Upper lobe of left lung (tissue), 6 donors: ENCODE results near the gene MAP6. TPM values are rescaled to one million over a fixed set of nuclear protein-coding genes. Genes with fewer than 3 reads are reported as not detected.

Source experiments
- ATAC-seq, 2 donors: fragments of 200-7000 bp; cut with Tn5 transposase; one replicate each; pipeline ENCODE4 v1.9.1; 2022; ENCODE audit warnings: mild to moderate bottlenecking in 2 of 2, moderate library complexity in 2 of 2; ENCODE audit not compliant: low FRiP score in 2 of 2
- DNase-seq, 2 donors: peaks; one replicate each; pipeline ENCODE4 v3.0.0-alpha.2; 2019 to 2020
- H3K27ac ChIP-seq, 4 donors: fragments of 200-600 bp; sonication (generic); one replicate each; pipeline ENCODE4 v1.5.1; 2016 to 2019
- H3K27me3 ChIP-seq, 4 donors: fragments of 200-600 bp; sonication (generic); one replicate each; pipeline ENCODE4 v1.5.1; 2017 to 2019
- H3K36me3 ChIP-seq, 4 donors: fragments of 200-600 bp; sonication (generic); one replicate each; pipeline ENCODE4 v1.5.1; 2016 to 2019
- H3K4me1 ChIP-seq, 4 donors: fragments of 200-600 bp; sonication (generic); one replicate each; pipeline ENCODE4 v1.5.1; 2018 to 2019
- H3K4me3 ChIP-seq, 4 donors: fragments of 200-600 bp; sonication (generic); one replicate each; pipeline ENCODE4 v1.5.1; 2017 to 2019; ENCODE audit warnings: mild to moderate bottlenecking in 2 of 4, moderate library complexity in 1 of 4
- H3K9me3 ChIP-seq, 4 donors: fragments of 200-600 bp; sonication (generic); one replicate each; pipeline ENCODE4 v1.5.1; 2018 to 2019
- EP300 ChIP-seq, 4 donors: sonication (generic); formaldehyde crosslinking; IDR thresholded peaks; one replicate each; pipeline ENCODE4 v1.5.1; 2017; ENCODE audit warnings: antibody characterized with exemption in 4 of 4, control low read depth in 2 of 4
- POLR2A ChIP-seq, 4 donors: fragments of 450-650 bp; IDR thresholded peaks; one replicate each; pipeline ENCODE4 v1.5.1; 2016 to 2017; ENCODE audit warnings: antibody characterized with exemption in 4 of 4, mild to moderate bottlenecking in 2 of 4
- POLR2AphosphoS5 ChIP-seq, 2 donors: sonication (generic); formaldehyde crosslinking; IDR thresholded peaks; one replicate each; pipeline ENCODE4 v1.5.1; 2017; ENCODE audit warnings: antibody characterized with exemption in 2 of 2
- WGBS, 2 donors: methylation state at CpG; one replicate each; pipeline ENCODE4 v1.1.5; 2017 to 2018; 5-methylcytosine and 5-hydroxymethylcytosine counted together
- total RNA-seq, 6 donors: library from RNA; depleted of rRNA in 4 of 6; stranded (reverse); fragments of >200 nt in 4 of 6; gene quantifications; one replicate each; pipeline versions ENCODE4 v1.1.0 to v1.2.1, GENCODE V29; 2016 to 2021
- TF ChIP-seq, protein P1 (sequence below), 6 experiments: fragments of 450-650 bp in 4 of 6; fragments of 200-600 bp in 2 of 6; sonication (generic) in 2 of 6; IDR thresholded peaks; one replicate each; pipeline ENCODE4 v1.5.1; 2016 to 2019; ENCODE audit warnings: antibody characterized with exemption in 6 of 6
- donor health status: DM: no; HTN: no; CAD: no; lungs with moderate emphysema.
- donor health status: DM: no; HTN: yes; CAD: no; lungs with severe emphysema.

MAP6 gene
- total RNA-seq, 6 donors from 2014 or later = 3.5 to 17.6 (median 8.9) TPM

- 76 to 90% methylated on average over 9 to 17 of the region's 17 CpGs for WGBS, 2 donors
- H3K27ac ChIP-seq = no peak overlapping the region
These were observed 9.9 kb upstream of the MAP6 start for GRCh38 chr11:75678620-75679259.

GRCh38 chr11:75677909-75678308, 9.1 kb upstream of the MAP6 start:
- Histone ChIP-seq H3K4me3 (no peak overlapping the region), H3K4me1 (no peaks in the 10 kb centered on the region), H3K27ac (no peak overlapping the region), H3K9me3 (peaks cover 0 to 4% (median 0%) of the 10 kb centered on the region in 4 donors), H3K27me3 (no peaks in the 10 kb centered on the region), H3K36me3 (no peaks in the 10 kb centered on the region)
- DNase-seq (peak in 1 of 2 donors; percentile 49), ATAC-seq (peak in 1 of 2 donors; percentile 51)
- TF ChIP-seq POLR2A (IDR thresholded peaks at IDR 0.05) (no peak), EP300 (IDR thresholded peaks at IDR 0.05) (no peak), POLR2AphosphoS5 (IDR thresholded peaks at IDR 0.05) (no peak)
- TF ChIP-seq, protein P1, sequence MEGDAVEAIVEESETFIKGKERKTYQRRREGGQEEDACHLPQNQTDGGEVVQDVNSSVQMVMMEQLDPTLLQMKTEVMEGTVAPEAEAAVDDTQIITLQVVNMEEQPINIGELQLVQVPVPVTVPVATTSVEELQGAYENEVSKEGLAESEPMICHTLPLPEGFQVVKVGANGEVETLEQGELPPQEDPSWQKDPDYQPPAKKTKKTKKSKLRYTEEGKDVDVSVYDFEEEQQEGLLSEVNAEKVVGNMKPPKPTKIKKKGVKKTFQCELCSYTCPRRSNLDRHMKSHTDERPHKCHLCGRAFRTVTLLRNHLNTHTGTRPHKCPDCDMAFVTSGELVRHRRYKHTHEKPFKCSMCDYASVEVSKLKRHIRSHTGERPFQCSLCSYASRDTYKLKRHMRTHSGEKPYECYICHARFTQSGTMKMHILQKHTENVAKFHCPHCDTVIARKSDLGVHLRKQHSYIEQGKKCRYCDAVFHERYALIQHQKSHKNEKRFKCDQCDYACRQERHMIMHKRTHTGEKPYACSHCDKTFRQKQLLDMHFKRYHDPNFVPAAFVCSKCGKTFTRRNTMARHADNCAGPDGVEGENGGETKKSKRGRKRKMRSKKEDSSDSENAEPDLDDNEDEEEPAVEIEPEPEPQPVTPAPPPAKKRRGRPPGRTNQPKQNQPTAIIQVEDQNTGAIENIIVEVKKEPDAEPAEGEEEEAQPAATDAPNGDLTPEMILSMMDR (IDR thresholded peaks at IDR 0.05) = no peak
- 84 to 88% methylated on average over 12 of the region's 12 CpGs for WGBS, 2 donors

More at GRCh38 chr11:75678620-75679259, 9.9 kb upstream of the MAP6 start:
- Histone ChIP-seq H3K4me3 (no peak overlapping the region), H3K36me3 (no peaks in the 10 kb centered on the region), H3K4me1 (no peaks in the 10 kb centered on the region), H3K27me3 (no peaks in the 10 kb centered on the region), H3K9me3 (peaks cover 0 to 4% (median 0%) of the 10 kb centered on the region in 4 donors)
- ATAC-seq = peak in 1 of 2 donors; percentile 57
- DNase-seq = peak in 1 of 2 donors; percentile 63
- TF ChIP-seq, protein P1 (IDR thresholded peaks at IDR 0.05) = no peak
- TF ChIP-seq EP300 (IDR thresholded peaks at IDR 0.05) (no peak), POLR2A (IDR thresholded peaks at IDR 0.05) (no peak), POLR2AphosphoS5 (IDR thresholded peaks at IDR 0.05) (no peak)

DNA sequence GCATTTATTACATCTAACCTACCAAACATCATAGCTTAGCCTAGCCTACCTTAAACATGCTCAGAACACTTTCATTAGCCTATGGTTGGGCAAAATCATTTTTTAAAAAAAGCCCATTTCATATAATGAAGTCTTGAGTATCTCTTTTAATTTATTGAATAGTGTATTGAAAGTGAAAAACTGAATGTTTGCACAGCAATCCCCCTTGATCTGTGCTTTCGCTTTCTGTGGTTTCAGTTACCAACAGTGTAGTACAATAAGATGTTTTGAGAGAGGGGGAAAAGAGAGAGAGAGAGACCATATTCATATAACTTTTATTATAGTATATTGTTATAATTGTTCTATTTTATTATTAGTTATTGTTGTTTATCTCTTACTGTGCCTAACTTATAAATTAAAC, 8.4 kb upstream of the MAP6 start:
- Histone ChIP-seq H3K4me1 (no peaks in the 10 kb centered on the region), H3K27ac (no peak overlapping the region), H3K9me3 (peaks cover 0 to 4% (median 0%) of the 10 kb centered on the region in 4 donors), H3K27me3 (no peaks in the 10 kb centered on the region), H3K4me3 (no peak overlapping the region), H3K36me3 (no peaks in the 10 kb centered on the region)
- 91 to 94% methylated on average over 1 of the region's 1 CpG for WGBS, 2 donors
- no peak for ATAC-seq
- DNase-seq = no peak
- TF ChIP-seq EP300 (IDR thresholded peaks at IDR 0.05) (no peak), POLR2A (IDR thresholded peaks at IDR 0.05) (no peak), POLR2AphosphoS5 (IDR thresholded peaks at IDR 0.05) (no peak)
- TF ChIP-seq, protein P1 (IDR thresholded peaks at IDR 0.05) = no peak

DNA sequence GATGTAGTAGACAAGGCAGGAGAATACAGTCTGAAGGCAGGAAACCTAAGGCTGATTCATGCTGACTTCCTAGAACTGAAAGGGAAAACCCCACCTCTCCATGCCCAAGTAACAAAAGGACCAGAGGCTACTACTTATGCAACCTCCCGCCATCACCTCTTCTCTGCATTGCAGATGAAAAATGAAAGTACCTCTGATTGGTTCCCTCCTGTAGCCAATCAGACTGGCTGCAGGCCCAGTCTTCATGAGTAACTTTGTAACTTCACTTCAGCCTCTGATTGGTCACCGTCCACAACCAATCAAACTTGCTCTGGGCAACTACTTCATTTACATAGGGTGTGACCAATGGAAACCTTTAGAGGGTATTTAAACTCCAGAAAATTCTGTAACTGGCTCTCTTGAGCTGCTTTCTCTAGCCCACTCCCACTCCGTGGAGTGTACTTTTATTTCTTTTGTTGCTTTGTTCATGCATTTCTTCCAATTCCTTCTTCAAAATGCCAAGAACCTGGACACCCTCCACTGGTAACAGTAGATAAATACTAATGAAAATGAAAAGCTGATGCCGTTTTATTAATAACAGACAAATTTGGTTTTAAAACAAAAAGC, 5.2 kb upstream of the MAP6 start:
- Histone ChIP-seq H3K4me3 (no peak overlapping the region), H3K4me1 (peaks cover 0 to under 1% (median under 1%) of the 10 kb centered on the region in 4 donors), H3K9me3 (peaks cover 0 to 4% (median 0%) of the 10 kb centered on the region in 4 donors), H3K36me3 (no peaks in the 10 kb centered on the region), H3K27me3 (peaks cover 0 to 7% (median 0%) of the 10 kb centered on the region in 4 donors), H3K27ac (no peak overlapping the region)
- WGBS, 2 donors = 79 to 90% methylated on average over 4 of the region's 4 CpGs
- ATAC-seq = no peak
- no peak for DNase-seq
- TF ChIP-seq, protein P1 (IDR thresholded peaks at IDR 0.05) = no peak
- TF ChIP-seq POLR2AphosphoS5 (IDR thresholded peaks at IDR 0.05) (no peak), EP300 (IDR thresholded peaks at IDR 0.05) (no peak), POLR2A (IDR thresholded peaks at IDR 0.05) (no peak)
